ENCODE results near the gene FAT4.

DNA sequence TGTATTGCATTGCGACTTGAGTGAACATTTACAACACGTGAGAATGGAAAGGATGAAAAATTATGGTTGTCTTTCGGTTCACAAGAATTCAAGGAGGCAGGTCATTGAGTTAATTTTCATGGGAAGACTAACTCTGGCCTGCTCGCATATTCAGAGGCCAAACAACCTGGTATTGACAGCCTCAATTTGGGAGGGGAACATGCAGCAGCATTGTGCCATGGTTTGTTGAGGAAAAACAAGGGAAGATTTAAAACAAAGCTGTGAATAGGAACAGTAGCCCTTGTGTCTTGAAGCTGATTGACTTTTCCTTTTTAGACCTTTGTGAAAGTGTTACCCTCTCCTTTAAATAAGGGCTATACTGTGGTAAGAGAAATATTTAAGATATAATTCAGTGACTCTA is 31.9 kb downstream of the FAT4 start:
- no peak for TF ChIP-seq RCOR1 (IDR thresholded peaks at IDR 0.05; ENCODE audit: low read length)
- TF ChIP-seq, protein P1, sequence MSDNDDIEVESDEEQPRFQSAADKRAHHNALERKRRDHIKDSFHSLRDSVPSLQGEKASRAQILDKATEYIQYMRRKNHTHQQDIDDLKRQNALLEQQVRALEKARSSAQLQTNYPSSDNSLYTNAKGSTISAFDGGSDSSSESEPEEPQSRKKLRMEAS (IDR thresholded peaks at IDR 0.05; ENCODE audit: low read depth): no peak
- TF ChIP-seq, protein P2, sequence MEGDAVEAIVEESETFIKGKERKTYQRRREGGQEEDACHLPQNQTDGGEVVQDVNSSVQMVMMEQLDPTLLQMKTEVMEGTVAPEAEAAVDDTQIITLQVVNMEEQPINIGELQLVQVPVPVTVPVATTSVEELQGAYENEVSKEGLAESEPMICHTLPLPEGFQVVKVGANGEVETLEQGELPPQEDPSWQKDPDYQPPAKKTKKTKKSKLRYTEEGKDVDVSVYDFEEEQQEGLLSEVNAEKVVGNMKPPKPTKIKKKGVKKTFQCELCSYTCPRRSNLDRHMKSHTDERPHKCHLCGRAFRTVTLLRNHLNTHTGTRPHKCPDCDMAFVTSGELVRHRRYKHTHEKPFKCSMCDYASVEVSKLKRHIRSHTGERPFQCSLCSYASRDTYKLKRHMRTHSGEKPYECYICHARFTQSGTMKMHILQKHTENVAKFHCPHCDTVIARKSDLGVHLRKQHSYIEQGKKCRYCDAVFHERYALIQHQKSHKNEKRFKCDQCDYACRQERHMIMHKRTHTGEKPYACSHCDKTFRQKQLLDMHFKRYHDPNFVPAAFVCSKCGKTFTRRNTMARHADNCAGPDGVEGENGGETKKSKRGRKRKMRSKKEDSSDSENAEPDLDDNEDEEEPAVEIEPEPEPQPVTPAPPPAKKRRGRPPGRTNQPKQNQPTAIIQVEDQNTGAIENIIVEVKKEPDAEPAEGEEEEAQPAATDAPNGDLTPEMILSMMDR (IDR thresholded peaks at IDR 0.05): no peak
- TF ChIP-seq POLR2AphosphoS5 (IDR thresholded peaks at IDR 0.05; ENCODE audit: low read depth, low read length): no peak

Data from SK-N-SH (cell line).